HCT116 (cell line): ENCODE data around the gene RPTOR. TPM values are rescaled to one million over a fixed set of nuclear protein-coding genes. Genes with fewer than 3 reads are reported as not detected.

Source experiments
- ATAC-seq: fragments of 200-7000 bp; cut with Tn5 transposase; 2 replicates; pipeline ENCODE4 v1.9.1; 2020; ENCODE audit warnings: mild to moderate bottlenecking, moderate library complexity
- BruUV-seq: library from RNA; stranded (reverse); fragments of 400-500 nt; replicated peaks from 2 replicates; lab custom pipeline; 2021; lab: Mats Ljungman, UMichigan
- CTCF ChIA-PET: fragments of 300-600 bp; sonication (Branson Sonifier 250); formaldehyde crosslinking; loops from one replicate; lab custom pipeline; 2021; ENCODE audit warnings: antibody characterized with exemption; lab: Charles Lee
- POLR2A ChIA-PET: fragments of 300-600, 350-600 bp; sonication (Branson Sonifier 250); formaldehyde crosslinking; loops from one replicate; lab custom pipeline; 2021; ENCODE audit warnings: antibody characterized with exemption; lab: Charles Lee
- RAD21 ChIA-PET, 2 experiments: fragments of 300-600 bp; sonication (Branson Sonifier 250); formaldehyde crosslinking; loops; one replicate each; lab custom pipeline; 2023; ENCODE audit warnings: low total read pairs in 2 of 2; ENCODE audit not compliant: uncharacterized antibody in 2 of 2, unreplicated experiment in 2 of 2, low non-redundant PET in 1 of 2; lab: Charles Lee
- DNase-seq: peaks from one replicate; pipeline ENCODE4 v3.0.0-alpha.2; 2010; ENCODE audit warnings: low read depth, low spot score
- H2AFZ ChIP-seq: fragments of 200-600 bp; shearing (Covaris generic), sonication (generic); 2 replicates; pipeline ENCODE4 v1.6.1; 2017; ENCODE audit warnings: low read depth, mixed run types, mixed read lengths, antibody characterized with exemption, low read length; ENCODE audit not compliant: poor library complexity, severe bottlenecking
- H3K27ac ChIP-seq: 2 replicates; pipeline ENCODE4 v1.5.1; 2012; ENCODE audit warnings: low read depth, low read length
- H3K27me3 ChIP-seq: fragments of 200-600 bp; sonication (generic); 2 replicates; pipeline ENCODE4 v1.6.1; 2016; ENCODE audit warnings: mixed run types, low read length, mixed read lengths; ENCODE audit not compliant: insufficient read depth
- H3K36me3 ChIP-seq, 2 experiments: fragments of 200-500 bp in 1 of 2; fragments of 200-600 bp in 1 of 2; sonication (Bioruptor generic) in 1 of 2; sonication (generic) in 1 of 2; 2 replicates each; pipeline versions ENCODE4 v1.5.1 to v1.6.1; 2014 to 2016; ENCODE audit warnings: low read length in 2 of 2, inconsistent platforms in 1 of 2, mixed read lengths in 1 of 2, mixed run types in 1 of 2; ENCODE audit not compliant: insufficient read depth in 2 of 2, control insufficient read depth in 1 of 2
- H3K4me1 ChIP-seq, 2 experiments: fragments of 200-600 bp in 1 of 2; sonication (generic) in 1 of 2; 2 replicates each; pipeline versions ENCODE4 v1.5.1 to v1.6.1; 2012 to 2017; ENCODE audit warnings: low read length in 2 of 2, inconsistent platforms in 1 of 2, mild to moderate bottlenecking in 1 of 2, mixed read lengths in 1 of 2, mixed run types in 1 of 2, moderate library complexity in 1 of 2; ENCODE audit not compliant: insufficient read depth in 2 of 2, control insufficient read depth in 1 of 2
- H3K4me2 ChIP-seq: fragments of 200-600 bp; sonication (generic); 2 replicates; pipeline ENCODE4 v1.6.1; 2017; ENCODE audit warnings: mixed run types, low read length, mixed read lengths
- H3K4me3 ChIP-seq, 2 experiments: fragments of 200-600 bp in 1 of 2; sonication (generic) in 1 of 2; replicated peaks in 1 of 2; 2 replicates each; pipeline ENCODE4 v1.5.1; 2011 to 2016; ENCODE audit warnings: low read length in 2 of 2, control low read depth in 1 of 2, low read depth in 1 of 2, mild to moderate bottlenecking in 1 of 2, mixed read lengths in 1 of 2, mixed run types in 1 of 2
- H3K79me2 ChIP-seq: fragments of 200-600 bp; sonication (generic); 2 replicates; pipeline ENCODE4 v1.6.1; 2017; ENCODE audit warnings: mild to moderate bottlenecking, mixed run types, low read length, moderate library complexity, mixed read lengths; ENCODE audit not compliant: insufficient read depth
- H3K9ac ChIP-seq: fragments of 200-600 bp; sonication (generic); 2 replicates; pipeline ENCODE4 v1.6.1; 2016; ENCODE audit warnings: low read length, mixed read lengths
- H3K9me2 ChIP-seq: fragments of 200-600 bp; sonication (generic), shearing (Covaris generic); 2 replicates; pipeline ENCODE4 v1.6.1; 2017; ENCODE audit warnings: mixed run types, mild to moderate bottlenecking, moderate library complexity; ENCODE audit not compliant: insufficient read depth
- H3K9me3 ChIP-seq, 2 experiments: fragments of 200-500 bp in 1 of 2; fragments of 200-600 bp in 1 of 2; sonication (Bioruptor generic) in 1 of 2; sonication (generic) in 1 of 2; 2 replicates each; pipeline ENCODE4 v1.6.1; 2014 to 2017; ENCODE audit warnings: low read length in 2 of 2, mixed read lengths in 2 of 2, inconsistent platforms in 1 of 2, low read depth in 1 of 2, mild to moderate bottlenecking in 1 of 2, mixed run types in 1 of 2, moderate library complexity in 1 of 2; ENCODE audit not compliant: control insufficient read depth in 1 of 2, insufficient read depth in 1 of 2
- H4K20me1 ChIP-seq: fragments of 200-600 bp; sonication (generic), shearing (Covaris generic); 2 replicates; pipeline ENCODE4 v1.6.1; 2017; ENCODE audit warnings: mixed run types, mild to moderate bottlenecking, moderate library complexity; ENCODE audit not compliant: insufficient read depth
- ATF3 ChIP-seq: IDR thresholded peaks from 2 replicates; pipeline ENCODE4 v1.6.1; 2012
- CBX3 ChIP-seq: IDR thresholded peaks from 2 replicates; pipeline ENCODE4 v1.6.1; 2012; ENCODE audit warnings: low read depth
- CTCF ChIP-seq, 3 experiments: fragments of 200-600 bp in 1 of 3; sonication (generic) in 1 of 3; IDR thresholded peaks in 2 of 3; conservative IDR thresholded peaks in 1 of 3; 2 replicates each; pipeline ENCODE4 v1.5.1; 2012 to 2017; ENCODE audit warnings: low read depth in 2 of 3, low read length in 2 of 3, antibody characterized with exemption in 1 of 3, borderline replicate concordance in 1 of 3, control low read depth in 1 of 3, mild to moderate bottlenecking in 1 of 3, mixed read lengths in 1 of 3, mixed run types in 1 of 3, moderate library complexity in 1 of 3; ENCODE audit not compliant: insufficient read depth in 1 of 3
- EZH2phosphoT487 ChIP-seq: fragments of 200-600 bp; IDR thresholded peaks from 2 replicates; pipeline ENCODE4 v1.6.1; 2018; ENCODE audit warnings: antibody characterized with exemption, borderline replicate concordance
- FOSL1 ChIP-seq: IDR thresholded peaks from 2 replicates; pipeline ENCODE4 v1.6.1; 2012; ENCODE audit warnings: low read depth
- RAD21 ChIP-seq: IDR thresholded peaks from 2 replicates; pipeline ENCODE4 v1.6.1; 2012; ENCODE audit warnings: low read depth, mild to moderate bottlenecking
- TCF7L2 ChIP-seq: IDR thresholded peaks from 2 replicates; pipeline ENCODE4 v1.7.0; 2011; ENCODE audit warnings: borderline replicate concordance, inconsistent platforms; ENCODE audit not compliant: insufficient read depth, insufficient read length; ENCODE audit errors: extremely low read depth
- YY1 ChIP-seq: IDR thresholded peaks from 2 replicates; pipeline ENCODE4 v1.6.1; 2011; ENCODE audit warnings: low read length, low read depth, moderate library complexity, mild to moderate bottlenecking; ENCODE audit not compliant: insufficient replicate concordance; ENCODE audit errors: extremely low read depth
- ZBTB33 ChIP-seq: IDR thresholded peaks from 2 replicates; pipeline ENCODE4 v1.6.1; 2011; ENCODE audit warnings: mild to moderate bottlenecking, low read length, moderate library complexity; ENCODE audit not compliant: insufficient replicate concordance; ENCODE audit errors: extremely low read depth
- intact Hi-C: fragments of 100-400 bp; cut with micrococcal nuclease; formaldehyde crosslinking; loops from 2 replicates; pipeline ENCODE4 v1.10.0; 2022
- total RNA-seq: library from RNA; stranded (reverse); gene quantifications from one replicate; pipeline ENCODE4 v1.2.1, GENCODE V29; 2021; ENCODE audit not compliant: unreplicated experiment

Gene RPTOR
- total RNA-seq, 1 experiment from 2014 or later: 69.5 TPM

GRCh38 chr17:80539022-80539641, 5.5 kb upstream of the RPTOR start:
- no peak overlapping the region for H3K27ac ChIP-seq
- intact Hi-C loops: no loop called here
- POLR2A ChIA-PET: no interaction called here
- no peaks in the 10 kb centered on the region for H3K79me2 ChIP-seq
- no peak overlapping the region for H3K4me3 ChIP-seq
- DNase-seq: no peak
- H3K4me1 ChIP-seq: no peaks in the 10 kb centered on the region
- BruUV-seq: no TSS peak
- no peaks in the 10 kb centered on the region for H3K27me3 ChIP-seq
- TF ChIP-seq TCF7L2 (no peak), CTCF (IDR thresholded peaks at IDR 0.05 in 2 of 3, conservative IDR thresholded peaks at IDR 0.05 in 1 of 3; ENCODE audit: borderline replicate concordance in 1 of 3, insufficient read depth in 1 of 3, low read depth in 2 of 3, low read length in 2 of 3) (0 out of 6 replicates have a peak, but pooled peaks of 1 of the 3 experiments have one; percentile 8)
- TF ChIP-seq, all 23 proteins: peak for 1
- Histone ChIP-seq H2AFZ (peak overlapping the region; percentile 19), H3K9me3 (no peaks in the 10 kb centered on the region), H3K9ac (no peak overlapping the region), H4K20me1 (no peaks in the 10 kb centered on the region), H3K9me2 (no peaks in the 10 kb centered on the region), H3K4me2 (no peak overlapping the region), H3K36me3 (no peaks in the 10 kb centered on the region)
- ChIA-PET CTCF (interaction anchor here (0.6 to 0.9 kb wide), 2 partner anchors 36 to 366 kb away, joined by 3 read pairs; no protein-coding TSS in a partner anchor), RAD21 (no interaction called here)
- ATAC-seq: peak; percentile 50; the same call in 1 of the 2 replicates

- no peak for DNase-seq
- Histone ChIP-seq H3K36me3 (peaks cover 0 to 4% of the 10 kb centered on the region in 2 experiments; a peak in 1 of 4 replicates), H3K27me3 (no peaks in the 10 kb centered on the region), H3K4me3 (peak overlapping the region; percentile 81 to 93), H3K9me2 (no peaks in the 10 kb centered on the region), H2AFZ (no peak overlapping the region), H3K4me2 (peak overlapping the region; percentile 83), H3K4me1 (peaks cover 9 to 29% of the 10 kb centered on the region in 2 experiments), H3K79me2 (peaks cover 58% of the 10 kb centered on the region), H3K9ac (peak overlapping the region; percentile 90), H3K27ac (peak overlapping the region; percentile 73), H3K9me3 (no peaks in the 10 kb centered on the region), H4K20me1 (peaks cover 13% of the 10 kb centered on the region; the same call in 1 of the 2 replicates)
- CTCF ChIA-PET: no interaction called here
- ATAC-seq: peak; percentile 37
- POLR2A ChIA-PET: interaction anchor here (1.4 to 1.8 kb wide), 2 partner anchors 30 to 91 kb away, joined by 3 to 7 read pairs; no protein-coding TSS in a partner anchor
- intact Hi-C loops: no loop called here
- BruUV-seq: no TSS peak
- RAD21 ChIA-PET: no interaction called here
- TF ChIP-seq CBX3 (no peak), RAD21 (no peak), FOSL1 (no peak), ATF3 (no peak), ZBTB33 (no peak), EZH2phosphoT487 (no peak), YY1 (no peak)
Observed at GRCh38 chr17:80545499-80545826, 825 bp downstream of the RPTOR start.
